HG02981 (cell line): Measurements from ENCODE around the gene AKAP13.
A peak's percentile ranks its signal among the peaks of the same experiment; 100 is the strongest.
"Not testable (repeated sequence)": the region's sequence is repeated elsewhere in the genome, so short reads cannot be mapped to it uniquely, and the experiment has no call there.

Source experiments
- ATAC-seq: cut with Tn5 transposase; IDR thresholded peaks from one replicate; pipeline ENCODE4 v1.9.1; 2021; ENCODE audit warnings: mild to moderate bottlenecking, moderate library complexity; ENCODE audit not compliant: unreplicated experiment

Gene AKAP13

GRCh38 chr15:85778107-85778776, 397.8 kb downstream of the AKAP13 start:
- no peak for ATAC-seq

DNA sequence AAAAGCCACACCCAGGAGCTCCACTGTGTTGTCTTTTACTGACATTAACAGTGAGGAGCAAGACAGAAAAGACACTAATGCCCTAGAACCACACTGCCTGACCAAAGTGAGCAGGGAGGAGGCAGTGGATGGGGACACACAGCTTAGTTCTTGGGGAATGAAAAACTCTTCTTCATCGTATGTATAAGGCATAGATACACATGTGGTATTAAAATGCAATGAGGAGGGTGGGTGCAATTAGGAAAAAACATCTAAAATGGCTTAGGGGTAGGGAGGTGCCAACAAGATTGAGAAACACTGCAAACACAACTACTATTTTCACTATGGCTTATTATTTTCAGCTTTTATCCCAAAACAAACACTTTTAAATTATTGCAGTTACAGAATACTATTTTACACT, 398.8 kb downstream of the AKAP13 start:
- no peak for ATAC-seq

DNA sequence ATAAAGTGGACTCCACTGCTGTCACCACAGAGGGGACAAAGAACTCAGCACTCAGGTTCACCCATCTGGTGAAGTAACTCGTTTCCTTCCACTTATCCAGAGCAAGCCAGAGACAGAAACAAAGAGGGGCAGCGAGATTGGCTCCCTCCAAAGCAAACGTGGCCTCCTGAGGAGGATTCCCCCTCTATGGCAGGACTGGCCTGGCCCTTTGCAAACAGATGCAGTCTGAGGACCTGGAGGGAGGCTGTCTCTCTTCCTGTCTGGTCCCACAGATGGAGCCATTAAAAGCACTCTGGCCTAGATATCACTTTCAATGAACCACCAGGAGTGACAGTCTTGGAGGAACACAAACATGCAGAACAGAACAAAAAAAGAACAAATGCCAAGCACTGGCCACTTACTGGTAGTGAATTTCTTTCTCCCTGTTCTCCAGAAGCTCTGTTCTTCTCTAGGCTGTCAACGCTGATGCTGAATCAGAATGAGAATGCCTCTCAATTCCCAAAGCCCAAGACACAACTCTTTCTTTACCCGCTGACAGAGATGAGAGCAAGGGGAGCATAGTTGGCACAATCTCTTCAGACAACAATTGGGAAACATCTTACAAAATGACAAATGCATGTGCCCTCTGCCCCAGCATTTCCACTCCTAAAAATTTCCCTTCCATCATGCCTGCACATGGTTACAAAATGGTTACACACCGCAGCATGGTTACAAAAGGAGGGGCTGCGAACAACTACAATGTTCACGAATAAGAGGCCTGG, 400.0 kb downstream of the AKAP13 start:
- no peak for ATAC-seq

DNA sequence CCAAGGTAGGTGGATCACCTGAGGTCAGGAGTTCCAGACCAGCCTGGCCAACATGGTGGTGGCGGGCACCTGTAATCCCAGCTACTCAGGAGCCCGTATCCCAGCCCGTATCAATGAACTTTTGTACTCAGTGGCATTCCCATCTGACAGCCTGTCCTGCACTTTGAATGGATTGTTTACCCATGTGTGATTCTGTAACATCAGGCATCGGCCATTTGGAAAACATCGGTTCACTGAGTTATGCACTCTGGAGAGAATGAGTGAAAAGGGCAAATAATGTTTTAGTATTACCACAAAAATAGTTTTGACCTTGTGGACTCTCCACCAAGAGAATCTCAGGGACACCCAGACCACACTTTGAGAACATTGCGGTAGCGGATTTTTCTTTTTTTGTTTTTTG, 400.7 kb downstream of the AKAP13 start:
- ATAC-seq = no peak

DNA sequence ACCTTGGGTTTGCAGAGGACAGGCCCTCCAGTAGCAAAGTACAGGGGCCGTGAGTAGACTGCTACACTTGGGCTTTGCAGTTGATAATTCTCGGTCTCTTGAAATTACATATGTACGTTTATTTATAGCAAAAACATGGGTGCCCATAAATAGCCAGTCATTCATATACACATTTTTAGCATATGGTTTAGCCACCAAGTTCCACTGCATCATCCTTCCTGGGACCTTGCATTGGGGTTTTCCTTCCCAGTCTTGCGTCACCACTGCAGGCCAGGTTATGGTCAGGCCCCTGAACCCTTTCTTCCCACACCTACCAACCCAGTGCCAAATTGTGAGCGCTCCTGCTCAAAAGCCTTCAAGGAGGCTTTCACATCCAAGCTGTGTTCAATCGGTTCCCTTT, 401.7 kb downstream of the AKAP13 start:
- ATAC-seq = no peak

DNA sequence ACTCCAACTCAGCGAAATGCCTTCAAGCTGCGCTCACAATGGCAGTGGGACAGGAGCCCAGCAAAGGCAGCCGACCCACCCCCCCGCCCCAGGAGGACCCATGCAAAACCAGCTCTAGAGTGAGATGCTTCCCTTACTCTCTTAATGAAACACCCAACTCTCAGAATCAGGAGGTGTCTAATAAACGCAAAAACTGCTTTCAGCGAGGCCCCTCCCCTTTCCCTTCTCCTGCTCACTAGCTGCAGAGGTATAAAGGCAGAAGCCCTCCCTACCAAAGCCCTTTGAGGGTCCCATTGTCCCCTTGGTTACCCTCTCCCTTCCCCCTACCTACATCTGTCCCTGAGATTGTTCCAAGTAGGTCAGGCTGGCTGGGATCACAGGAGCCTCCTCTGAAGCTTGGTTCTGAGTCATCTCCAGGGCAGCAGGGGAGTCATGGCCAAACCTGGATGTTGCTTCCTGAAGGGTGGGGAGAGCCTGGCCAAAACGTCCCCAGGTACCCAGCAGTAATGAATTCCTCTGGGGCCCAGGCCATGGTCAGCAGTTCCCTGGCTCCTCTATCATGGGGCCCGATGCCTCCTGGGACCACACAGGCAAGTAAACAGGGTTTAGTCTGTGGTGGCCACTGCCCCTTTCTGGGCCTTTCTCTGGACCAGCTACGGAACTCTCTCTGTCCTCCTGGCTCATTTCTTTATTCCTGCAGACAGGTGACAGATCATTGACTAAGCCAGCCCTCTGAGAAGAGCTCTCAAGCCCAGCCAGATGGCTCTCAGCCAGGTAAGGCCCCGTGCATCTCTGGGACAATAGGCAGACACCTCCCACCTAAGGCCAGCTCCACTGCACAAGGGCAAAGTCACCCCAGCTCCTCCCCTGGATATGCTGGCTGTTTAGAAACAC, 405.7 kb downstream of the AKAP13 start:
- ATAC-seq = no peak

DNA sequence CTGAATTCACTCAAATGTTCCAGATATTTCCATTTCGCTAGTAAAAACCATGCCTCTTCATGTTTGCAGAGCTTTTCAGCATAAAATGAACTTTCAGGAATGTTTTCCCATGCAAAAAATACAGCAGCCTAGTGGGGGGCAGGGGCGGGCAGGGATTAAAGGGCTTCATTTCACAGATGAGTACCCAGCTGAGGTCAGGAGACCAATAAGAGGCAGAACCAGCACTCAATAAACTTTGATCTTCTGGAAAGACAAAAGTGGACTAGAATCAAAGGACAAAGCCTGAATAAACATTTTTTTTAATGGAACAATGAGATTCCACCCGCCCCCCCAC, 406.3 kb downstream of the AKAP13 start:
- ATAC-seq = no peak

GRCh38 chr15:85788771-85789495, 408.5 kb downstream of the AKAP13 start:
- ATAC-seq = no peak

GRCh38 chr15:85789496-85789875, 409.1 kb downstream of the AKAP13 start:
- ATAC-seq = no peak

GRCh38 chr15:85792102-85792731, 411.8 kb downstream of the AKAP13 start:
- no peak for ATAC-seq

DNA sequence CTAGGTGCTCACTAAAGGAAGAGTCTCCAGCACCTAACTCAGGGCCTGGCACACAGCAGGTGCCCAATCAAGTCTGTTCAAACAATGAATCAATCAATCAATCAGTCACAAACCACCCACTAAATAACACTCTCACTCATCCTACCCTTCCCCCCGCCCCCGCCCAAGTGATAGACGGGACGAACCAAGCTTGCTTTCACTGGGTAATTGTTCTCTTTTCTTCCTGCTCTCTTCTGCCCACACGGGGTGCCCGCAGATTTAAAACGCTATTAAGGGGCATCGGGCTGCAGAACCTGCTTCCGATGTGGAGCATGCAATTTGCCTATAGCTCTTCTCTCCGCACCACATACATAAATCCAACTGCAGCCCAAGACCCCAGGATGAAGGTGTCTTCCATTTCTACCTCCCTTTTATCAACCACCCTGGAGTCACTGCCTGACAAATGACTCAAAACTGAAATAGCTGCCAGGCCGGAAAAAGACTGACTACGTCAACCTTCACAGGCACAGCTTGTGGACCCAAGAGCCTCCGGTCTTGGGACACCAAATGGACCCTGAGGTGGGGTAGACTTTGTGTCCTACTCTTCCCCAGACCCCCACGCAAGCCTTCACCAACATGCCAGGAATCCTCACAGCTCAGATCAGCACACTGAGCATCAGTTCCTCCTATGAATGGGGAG, 412.6 kb downstream of the AKAP13 start:
- ATAC-seq = no peak

GRCh38 chr15:85793641-85794597, 413.5 kb downstream of the AKAP13 start:
- peak; percentile 38 for ATAC-seq

DNA sequence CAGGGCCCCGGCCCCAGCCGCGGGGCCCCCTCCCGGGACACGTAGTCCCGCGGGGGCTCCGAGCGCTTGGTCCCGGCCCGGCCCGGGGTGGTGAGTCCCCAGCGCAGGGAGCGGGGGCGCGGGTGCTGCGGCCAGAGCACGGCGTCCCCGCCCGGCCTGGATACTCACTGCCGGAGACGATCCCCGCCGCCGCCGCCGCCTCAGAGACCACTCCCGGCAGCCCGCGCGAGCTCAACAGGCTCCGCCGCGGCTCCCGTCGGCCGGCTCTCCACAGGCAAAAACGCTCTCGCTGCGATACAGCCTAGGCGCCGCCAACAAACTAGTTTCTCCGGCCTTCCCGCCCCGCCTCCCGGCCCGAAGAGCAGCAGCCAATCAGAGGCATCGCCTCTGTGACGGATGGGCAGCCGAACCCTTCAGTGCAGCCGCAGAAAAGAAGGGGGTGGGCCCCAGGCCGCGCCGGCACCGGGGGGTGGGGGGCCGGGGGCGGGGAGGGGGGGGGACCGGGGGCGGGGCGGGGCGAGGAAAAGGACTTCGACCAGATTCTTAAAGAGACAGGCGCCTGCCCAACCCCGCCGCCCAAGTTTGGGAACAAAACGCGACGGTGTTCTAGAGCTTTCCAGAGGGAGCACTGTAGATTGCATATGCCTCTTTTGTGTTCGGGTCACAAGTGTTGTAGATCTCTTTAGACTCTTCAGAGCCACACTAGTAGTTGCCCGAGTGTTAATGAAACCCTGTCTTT, 414.4 kb downstream of the AKAP13 start, which contains the start of gene KLHL25:
Gene KLHL25 (minus strand): TSS at position 328 of the 739 bp plus-strand sequence. CDS start 25,115 bp downstream, outside the sequence.
- ATAC-seq = peak; percentile 98

DNA sequence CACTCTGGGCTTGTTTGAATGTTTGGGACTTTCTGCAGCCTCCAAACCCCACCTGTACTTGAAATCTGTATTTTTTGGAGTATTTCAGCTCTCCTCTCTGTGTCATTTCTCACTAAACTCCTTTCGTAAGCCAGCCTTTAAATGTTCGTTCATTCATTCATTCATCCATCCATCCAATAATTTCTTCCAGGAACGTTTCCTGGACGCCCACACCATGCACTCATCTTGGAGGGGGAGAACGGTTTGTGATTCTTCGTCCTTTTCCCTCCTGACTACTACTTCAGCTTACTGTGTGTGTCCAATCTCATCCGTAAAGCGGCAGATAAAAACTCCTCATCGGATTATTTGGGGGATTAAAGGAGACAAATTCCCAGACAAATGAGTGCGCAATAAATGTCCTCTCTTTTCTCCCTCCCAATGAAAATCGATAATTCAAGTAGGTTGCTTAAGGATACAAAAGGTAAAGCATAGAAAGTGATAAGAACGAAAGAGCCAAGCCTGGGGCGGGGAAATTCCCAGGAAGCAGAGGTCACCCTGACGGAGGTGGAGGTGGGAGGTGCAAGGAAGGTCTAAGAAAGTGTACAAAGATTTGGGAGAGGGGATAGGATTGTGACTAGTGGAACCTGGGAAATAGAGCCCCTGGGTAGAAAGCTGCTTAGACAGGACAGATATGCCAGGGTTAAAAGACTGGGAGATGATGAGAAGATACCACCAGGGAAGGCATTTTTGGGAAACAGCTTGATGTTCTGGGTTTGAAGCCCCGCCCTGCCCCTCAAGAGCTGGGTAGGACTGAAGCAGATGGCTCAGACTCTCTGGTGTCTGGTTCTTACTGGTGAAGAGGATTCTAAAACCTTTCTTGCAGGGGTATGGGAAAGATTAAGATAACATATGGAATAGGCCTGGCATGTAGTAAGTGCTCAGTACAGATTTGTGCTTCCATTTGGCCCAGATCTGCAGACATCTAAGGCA, 415.2 kb downstream of the AKAP13 start:
- ATAC-seq = no peak

- not testable (repeated sequence) for ATAC-seq
Measured at GRCh38 chr15:85796371-85796770, 416.0 kb downstream of the AKAP13 start.
